ENCODE results near the gene BEND7. TPM values are rescaled to one million over a fixed set of nuclear protein-coding genes. Genes with fewer than 3 reads are reported as not detected.
"Not testable (repeated sequence)": the region's sequence is repeated elsewhere in the genome, so short reads cannot be mapped to it uniquely, and the experiment has no call there.

Gene BEND7
- total and polyA plus RNA-seq, 7 donors, result 5.3 to 27.2 (median 11.8) TPM

DNA sequence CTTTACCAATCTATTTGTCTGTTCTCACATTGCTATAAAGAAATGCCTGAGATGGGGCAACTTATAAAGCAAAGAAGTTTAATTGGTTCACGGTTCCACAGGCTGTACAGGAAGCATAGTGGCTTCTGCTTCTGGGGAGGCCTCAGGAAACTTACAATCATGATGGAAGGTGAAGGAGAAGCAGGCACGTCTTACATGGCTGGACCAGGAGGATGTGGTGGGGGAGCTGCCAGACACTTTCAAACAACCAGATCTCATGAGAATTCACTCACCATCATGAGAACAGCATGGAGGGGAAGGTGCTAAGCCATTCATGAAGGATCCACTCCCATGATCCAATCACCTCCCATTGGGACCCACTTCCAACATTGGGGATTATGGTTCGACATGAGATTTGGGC is 115.9 kb downstream of the BEND7 start:
- no peaks in the 10 kb centered on the region for H3K36me3 ChIP-seq
- no peak overlapping the region for H3K27ac ChIP-seq
- DNase-seq, result no peak
- 87 to 94% methylated on average over 3 of the region's 3 CpGs for WGBS, 2 donors
- no peak for TF ChIP-seq CTCF (IDR thresholded peaks at IDR 0.05)
- no peak for TF ChIP-seq POLR2A (IDR thresholded peaks at IDR 0.05)
- TF ChIP-seq EP300 (IDR thresholded peaks at IDR 0.05), result no peak
- no peak for TF ChIP-seq POLR2AphosphoS5 (IDR thresholded peaks at IDR 0.05)
- no peak overlapping the region for H3K4me3 ChIP-seq
- peaks cover 0 to 2% (median 0%) of the 10 kb centered on the region in 4 donors for H3K9me3 ChIP-seq
- no peaks in the 10 kb centered on the region for H3K27me3 ChIP-seq
- intact Hi-C loops (cut with DNase I), result no loop called here
- no peaks in the 10 kb centered on the region for H3K4me1 ChIP-seq

DNA sequence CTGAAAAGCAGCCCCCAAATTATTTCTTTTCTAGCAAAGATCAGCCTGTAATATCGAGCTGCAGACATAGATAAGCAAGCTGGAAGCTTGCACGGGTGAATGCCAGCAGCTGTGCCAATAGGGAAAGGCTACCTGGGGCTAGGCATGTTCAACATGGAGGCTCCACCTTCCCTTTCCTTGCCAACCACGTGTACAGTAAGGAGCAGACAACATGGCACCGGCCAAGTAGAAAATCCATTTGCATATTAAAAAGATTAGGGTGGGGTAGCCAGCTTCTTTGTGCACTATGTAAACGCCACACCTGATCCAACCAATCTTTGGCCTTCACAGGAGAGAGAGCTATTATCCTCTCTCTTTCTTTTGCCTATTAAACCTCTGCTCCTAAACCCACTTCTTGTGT is 124.0 kb downstream of the BEND7 start:
- no peaks in the 10 kb centered on the region for H3K36me3 ChIP-seq
- no peaks in the 10 kb centered on the region for H3K27me3 ChIP-seq
- H3K27ac ChIP-seq, result no peak overlapping the region
- H3K4me1 ChIP-seq, result no peaks in the 10 kb centered on the region
- H3K4me3 ChIP-seq, result no peak overlapping the region
- no peaks in the 10 kb centered on the region for H3K9me3 ChIP-seq
- DNase-seq, result no peak
- 24 to 56% methylated on average over 5 of the region's 5 CpGs for WGBS, 2 donors
- intact Hi-C loops (cut with DNase I), result no loop called here
- no peak for TF ChIP-seq POLR2A (IDR thresholded peaks at IDR 0.05)
- no peak for TF ChIP-seq POLR2AphosphoS5 (IDR thresholded peaks at IDR 0.05)
- no peak for TF ChIP-seq EP300 (IDR thresholded peaks at IDR 0.05)
- no peak for TF ChIP-seq CTCF (IDR thresholded peaks at IDR 0.05)

DNA sequence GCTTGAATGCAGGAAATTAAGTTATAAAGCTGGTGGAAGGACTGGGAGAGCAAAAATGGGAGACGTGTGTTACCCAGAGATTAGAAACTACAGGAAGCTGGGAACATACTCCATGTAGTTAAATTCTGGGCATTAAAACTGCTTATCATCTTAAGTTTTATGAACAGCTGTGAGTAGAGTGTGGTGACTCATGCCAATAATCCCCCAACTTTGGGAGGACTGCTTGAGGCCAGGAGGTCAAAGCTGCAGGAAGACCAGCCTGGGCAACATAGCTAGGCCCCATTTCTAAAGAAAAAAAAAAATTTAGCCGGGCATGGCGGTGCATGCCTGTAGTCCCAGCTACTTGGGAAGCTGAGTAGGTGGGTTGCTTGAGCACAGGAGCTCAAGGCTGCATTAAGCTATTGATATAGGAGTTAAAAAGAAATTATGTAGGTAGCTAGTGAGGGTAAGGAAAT is 124.5 kb downstream of the BEND7 start:
- 71 to 74% methylated on average over 3 of the region's 3 CpGs for WGBS, 2 donors
- Histone ChIP-seq H3K9me3 (no peaks in the 10 kb centered on the region), H3K4me3 (no peak overlapping the region), H3K27me3 (no peaks in the 10 kb centered on the region), H3K36me3 (no peaks in the 10 kb centered on the region), H3K27ac (no peak overlapping the region), H3K4me1 (no peaks in the 10 kb centered on the region)
- no peak for DNase-seq
- TF ChIP-seq POLR2A (IDR thresholded peaks at IDR 0.05), result no peak
- TF ChIP-seq EP300 (IDR thresholded peaks at IDR 0.05), result no peak
- no peak for TF ChIP-seq CTCF (IDR thresholded peaks at IDR 0.05)
- no peak for TF ChIP-seq POLR2AphosphoS5 (IDR thresholded peaks at IDR 0.05)
- intact Hi-C loops (cut with DNase I), result no loop called here

- H3K36me3 ChIP-seq; DNase-seq; H3K27me3 ChIP-seq; H3K4me1 ChIP-seq; H3K4me3 ChIP-seq; H3K9me3 ChIP-seq; H3K27ac ChIP-seq; intact Hi-C loops (cut with DNase I): not testable (repeated sequence)
- WGBS, 2 donors, result 95 to 96% methylated on average over 7 of the region's 7 CpGs
Measured at GRCh38 chr10:13403426-13403825, 125.4 kb downstream of the BEND7 start.

DNA sequence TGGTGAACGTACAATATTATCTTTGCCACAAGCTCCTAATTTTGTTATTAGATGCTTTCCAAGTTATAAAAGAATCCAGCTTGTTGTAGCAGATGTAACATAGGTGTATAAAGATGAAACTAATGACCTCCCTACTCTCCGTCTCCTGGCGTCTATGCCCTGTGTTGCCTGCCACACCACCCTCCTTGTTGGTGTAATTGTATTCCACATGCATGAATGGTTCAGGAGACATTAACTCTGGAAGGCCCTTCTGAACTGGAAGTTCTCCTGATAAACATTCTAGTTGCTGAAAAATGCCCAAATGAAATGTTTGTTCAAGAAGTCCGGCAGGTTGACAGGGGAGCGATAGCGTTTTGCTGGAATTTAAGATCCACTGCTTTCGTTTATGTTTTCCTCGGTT is 126.8 kb downstream of the BEND7 start:
- 53 to 80% methylated on average over 8 of the region's 8 CpGs for WGBS, 2 donors
- Histone ChIP-seq H3K9me3 (no peaks in the 10 kb centered on the region), H3K4me1 (no peaks in the 10 kb centered on the region), H3K27ac (no peak overlapping the region), H3K4me3 (no peak overlapping the region), H3K36me3 (no peaks in the 10 kb centered on the region), H3K27me3 (no peaks in the 10 kb centered on the region)
- TF ChIP-seq EP300 (IDR thresholded peaks at IDR 0.05) (no peak), POLR2A (IDR thresholded peaks at IDR 0.05) (no peak), CTCF (IDR thresholded peaks at IDR 0.05) (no peak), POLR2AphosphoS5 (IDR thresholded peaks at IDR 0.05) (no peak)
- intact Hi-C loops (cut with DNase I), result no loop called here
- DNase-seq, result no peak
